Heart left ventricle (tissue), 13 donors: ENCODE results near the gene CDC20.

Source experiments
- POLR2A ChIP-seq, 2 donors: fragments of 450-650 bp; IDR thresholded peaks; one replicate each; pipeline ENCODE4 v1.6.1; 2017; ENCODE audit warnings: antibody characterized with exemption in 2 of 2, mild to moderate bottlenecking in 2 of 2, moderate library complexity in 2 of 2
- TF ChIP-seq, protein P1 (sequence below), 12 donors: fragments of 200-600 bp; sonication (generic) in 4 of 12; IDR thresholded peaks; one replicate each; pipeline versions ENCODE4 v1.5.0 to v1.8.0; 2018 to 2022; ENCODE audit warnings: antibody characterized with exemption in 12 of 12, mild to moderate bottlenecking in 5 of 12
- donor health status: ischemic (EF 13 %, LVEDD 7.1; RV severe dilation, severe dysfunction).
- donor health status: DM: no; HTN: yes; CAD: no.
- donor health status: DM: no; HTN: no; CAD: no.
- donor health status: ischemic (EF 25% LVEDD 6.9; RV normal size, moderate dysfunction).
- donor health status: ischemic (EF 25% LVEDD 5.7; RV mildly dilated, moderate dysfunction).
- donor health status: ischemic (EF 35%, LVEDD 5.7; RV mildly dilated, moderate dysfunction).
- donor health status: nonischemic (EF 11% LVEDD 7.7; RV severe dilation, severe dysfunction).
- donor health status: DM: yes; HTN: yes; CAD: no.
- donor health status: PGD.
- donor health status: ischemic (EF 29% LVEDD 5.4; RV normal size, mild dysfunction).
- donor health status: nonischemic (EF 23%, LVEDD 6.1; RV moderate dilation, normal function).

DNA sequence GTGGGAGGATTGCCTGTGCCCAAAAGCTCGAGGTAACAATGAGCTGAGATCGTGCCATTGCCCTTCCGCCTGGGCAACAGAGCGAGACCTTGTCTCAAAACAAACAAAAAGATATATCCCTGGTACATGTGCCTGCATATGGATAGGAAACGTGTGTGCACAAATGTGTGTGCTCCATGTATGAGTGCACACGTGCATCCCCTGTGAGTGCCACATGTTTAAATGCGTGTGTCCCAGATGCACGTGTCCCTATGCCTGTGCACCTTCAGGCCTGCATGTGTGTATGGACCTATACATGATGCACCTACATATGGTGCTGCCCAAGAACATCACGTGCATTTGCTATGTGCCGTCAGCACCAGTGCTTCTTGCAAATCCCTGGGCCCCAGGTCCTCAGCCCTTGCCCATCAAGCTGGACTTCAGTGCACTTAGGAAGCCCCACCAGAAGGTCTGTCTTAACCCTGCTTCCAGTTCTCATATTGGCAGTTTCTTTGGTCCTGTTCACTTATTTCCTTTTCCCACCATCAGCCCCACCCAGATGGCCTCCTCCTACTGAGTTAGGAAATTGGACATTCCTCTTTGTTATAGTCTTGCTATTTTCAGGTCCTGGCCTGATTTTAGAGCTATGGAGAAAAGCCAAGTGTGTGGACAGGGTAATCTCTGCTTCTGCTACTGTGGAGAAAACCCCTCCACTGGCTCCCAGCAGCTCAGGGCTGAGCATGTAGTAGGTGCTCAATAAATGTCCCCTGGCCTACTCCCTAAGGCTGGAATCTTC lies 42.6 kb upstream of the CDC20 start:
- TF ChIP-seq POLR2A (IDR thresholded peaks at IDR 0.05): no peak
- TF ChIP-seq, protein P1, sequence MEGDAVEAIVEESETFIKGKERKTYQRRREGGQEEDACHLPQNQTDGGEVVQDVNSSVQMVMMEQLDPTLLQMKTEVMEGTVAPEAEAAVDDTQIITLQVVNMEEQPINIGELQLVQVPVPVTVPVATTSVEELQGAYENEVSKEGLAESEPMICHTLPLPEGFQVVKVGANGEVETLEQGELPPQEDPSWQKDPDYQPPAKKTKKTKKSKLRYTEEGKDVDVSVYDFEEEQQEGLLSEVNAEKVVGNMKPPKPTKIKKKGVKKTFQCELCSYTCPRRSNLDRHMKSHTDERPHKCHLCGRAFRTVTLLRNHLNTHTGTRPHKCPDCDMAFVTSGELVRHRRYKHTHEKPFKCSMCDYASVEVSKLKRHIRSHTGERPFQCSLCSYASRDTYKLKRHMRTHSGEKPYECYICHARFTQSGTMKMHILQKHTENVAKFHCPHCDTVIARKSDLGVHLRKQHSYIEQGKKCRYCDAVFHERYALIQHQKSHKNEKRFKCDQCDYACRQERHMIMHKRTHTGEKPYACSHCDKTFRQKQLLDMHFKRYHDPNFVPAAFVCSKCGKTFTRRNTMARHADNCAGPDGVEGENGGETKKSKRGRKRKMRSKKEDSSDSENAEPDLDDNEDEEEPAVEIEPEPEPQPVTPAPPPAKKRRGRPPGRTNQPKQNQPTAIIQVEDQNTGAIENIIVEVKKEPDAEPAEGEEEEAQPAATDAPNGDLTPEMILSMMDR (IDR thresholded peaks at IDR 0.05): no peak
